Heart right ventricle (tissue), 16 donors: Measurements from ENCODE around the gene MROH7. TPM values are rescaled to one million over a fixed set of nuclear protein-coding genes. Genes with fewer than 3 reads are reported as not detected.
A peak's percentile ranks its signal among the peaks of the same experiment; 100 is the strongest.

Source experiments
- ATAC-seq, 8 donors: fragments of 200-7000 bp; cut with Tn5 transposase; one replicate each; pipeline ENCODE4 v1.9.1; 2020; ENCODE audit warnings: mild to moderate bottlenecking in 8 of 8, moderate library complexity in 8 of 8, moderate number of reproducible peaks in 1 of 8
- DNase-seq, 2 donors: peaks; one replicate each; pipeline ENCODE4 v3.0.0-alpha.2; 2020
- H3K27ac ChIP-seq, 10 donors: fragments of 200-600 bp; sonication (generic) in 2 of 10; one replicate each; pipeline versions ENCODE4 v1.5.0 to v1.8.0; 2020 to 2022; ENCODE audit warnings: mild to moderate bottlenecking in 3 of 10
- H3K27me3 ChIP-seq, 7 donors: fragments of 200-600 bp; one replicate each; pipeline ENCODE4 v1.8.0; 2021 to 2022; ENCODE audit warnings: mild to moderate bottlenecking in 2 of 7
- H3K36me3 ChIP-seq, 9 donors: fragments of 200-600 bp; sonication (generic) in 1 of 9; one replicate each; pipeline versions ENCODE4 v1.5.0 to v1.8.0; 2020 to 2022; ENCODE audit warnings: mild to moderate bottlenecking in 2 of 9
- H3K4me1 ChIP-seq, 9 donors: fragments of 200-600 bp; sonication (generic) in 1 of 9; one replicate each; pipeline versions ENCODE4 v1.5.0 to v1.8.0; 2020 to 2022; ENCODE audit warnings: mild to moderate bottlenecking in 4 of 9
- H3K4me3 ChIP-seq, 10 donors: fragments of 200-600 bp; sonication (generic) in 2 of 10; one replicate each; pipeline versions ENCODE4 v1.5.0 to v1.8.0; 2020 to 2022; ENCODE audit warnings: mild to moderate bottlenecking in 7 of 10, moderate library complexity in 2 of 10
- H3K9me3 ChIP-seq, 11 donors: fragments of 200-600 bp in 10 of 11; sonication (generic) in 2 of 11; one replicate each; pipeline versions ENCODE4 v1.5.0 to v1.8.0; 2013 to 2022; ENCODE audit warnings: mild to moderate bottlenecking in 2 of 11, control low read depth in 1 of 11, moderate library complexity in 1 of 11
- CTCF ChIP-seq, 9 donors: fragments of 200-600 bp; sonication (generic) in 2 of 9; IDR thresholded peaks; one replicate each; pipeline versions ENCODE4 v1.5.0 to v1.8.0; 2021 to 2022; ENCODE audit warnings: antibody characterized with exemption in 9 of 9, mild to moderate bottlenecking in 5 of 9, moderate library complexity in 1 of 9
- whole genome bisulfite sequencing, 2 donors: extraction: QIAGEN DNeasy Blood & Tissue Kit; methylation state at CpG; one replicate each; pipeline ENCODE4 v1.1.7; 2013; ENCODE audit warnings: inconsistent platforms in 1 of 2; 5-methylcytosine and 5-hydroxymethylcytosine counted together
- intact Hi-C, 10 donors: fragments of 100-400 bp; cut with DNase I; formaldehyde crosslinking; loops; one replicate each; pipeline versions ENCODE4 v1.11.1 to v1.14.2; 2022
- polyA plus RNA-seq, 2 donors: library from polyadenylated mRNA; stranded (reverse); fragments of 200-250 nt; gene quantifications; one replicate each; pipeline ENCODE4 v1.2.3, GENCODE V29; 2013
- total RNA-seq, 10 donors: library from RNA; stranded (reverse); fragmentation: NEBNext Ultra II Directional in 3 of 10; extraction: Animal tissue kit (Norgen Biotek cat#: 25700) in 3 of 10; gene quantifications; one replicate each; pipeline versions ENCODE4 v1.2.1 to v1.2.4, GENCODE V29; 2021 to 2023
- donor health status: Arrhythmogenic right ventricular cardiomyopathy.
- donor health status: ischemic (EF 13 %, LVEDD 7.1; RV severe dilation, severe dysfunction).
- donor health status: healthy with polysubstance abuse.
- donor health status: DM: no; HTN: yes; CAD: no.
- donor health status: DM: no; HTN: no; CAD: no.
- donor health status: ischemic (EF 25% LVEDD 6.9; RV normal size, moderate dysfunction).
- donor health status: ischemic (EF 25% LVEDD 5.7; RV mildly dilated, moderate dysfunction).
- donor health status: healthy.
- donor health status: DM: yes; HTN: yes; CAD: no.
- donor health status: Ischemic cardiomyopathy.
- donor health status: ischemic (EF 35%, LVEDD 5.7; RV mildly dilated, moderate dysfunction).
- donor health status: nonischemic (EF 11% LVEDD 7.7; RV severe dilation, severe dysfunction).
- donor health status: DM: yes; HTN: yes; CAD: no.
- donor health status: PGD.
- donor health status: ischemic (EF 29% LVEDD 5.4; RV normal size, mild dysfunction).
- donor health status: nonischemic (EF 23%, LVEDD 6.1; RV moderate dilation, normal function).

MROH7 gene
- total and polyA plus RNA-seq, 12 donors = 2.1 to 25.8 (median 12.8) TPM

DNA sequence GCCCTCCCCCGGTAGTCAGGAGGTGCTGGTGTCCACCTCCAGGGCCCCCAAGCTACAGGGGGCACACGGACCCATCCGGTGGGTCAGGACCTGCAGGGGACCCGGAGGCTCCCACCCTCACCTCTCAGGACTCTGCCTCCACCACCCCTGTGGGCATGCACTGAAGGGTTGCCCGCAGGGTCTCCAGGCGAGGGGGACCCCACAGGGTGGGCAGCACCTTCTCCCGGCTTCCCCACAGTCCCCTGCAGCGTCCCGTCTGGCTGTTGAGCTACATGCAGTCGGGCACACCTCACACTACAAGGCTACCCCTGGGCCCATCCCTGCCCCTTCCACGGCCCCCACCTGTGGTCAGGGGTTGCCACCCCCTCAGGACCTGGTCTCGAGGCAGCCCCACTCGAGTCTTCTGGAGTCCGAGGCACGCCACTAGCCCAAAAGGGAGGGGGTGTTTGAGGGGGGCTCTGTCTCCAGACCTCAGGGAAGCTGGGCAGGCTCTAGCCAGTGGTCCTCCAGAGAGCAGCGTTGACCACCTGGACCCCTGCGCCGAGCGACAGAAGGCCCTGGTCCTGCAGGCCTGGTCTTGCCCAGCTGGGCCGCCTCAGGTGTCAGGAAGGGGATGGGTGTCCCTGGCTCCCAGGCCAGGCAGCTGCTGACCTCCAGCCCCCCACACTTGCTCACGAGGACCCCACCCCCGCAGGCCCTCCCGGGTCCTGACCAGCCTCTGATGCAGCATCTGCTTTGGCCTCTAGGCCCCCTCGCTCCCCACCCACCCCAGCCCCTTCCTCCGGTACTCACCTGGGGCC is 113.1 kb downstream of the MROH7 start:
- ATAC-seq (peak in 3 of 8 donors; percentile 16 to 25 (median 20)), DNase-seq (no peak)
- no peaks in the 10 kb centered on the region for H3K9me3 ChIP-seq
- 92 to 93% methylated on average over 25 of the region's 25 CpGs for WGBS, 2 donors
- intact Hi-C loops = loop anchor here in 1 of 10 donors (10.0 kb wide), 1 partner anchor 60 kb away; no protein-coding TSS in a partner anchor
- no peak for TF ChIP-seq CTCF (IDR thresholded peaks at IDR 0.05)
- H3K4me1 ChIP-seq = no peaks in the 10 kb centered on the region
- peaks cover 0 to 37% (median 13%) of the 10 kb centered on the region in 9 donors for H3K36me3 ChIP-seq
- no peaks in the 10 kb centered on the region for H3K27me3 ChIP-seq
- H3K4me3 ChIP-seq = no peak overlapping the region
- no peak overlapping the region for H3K27ac ChIP-seq

DNA sequence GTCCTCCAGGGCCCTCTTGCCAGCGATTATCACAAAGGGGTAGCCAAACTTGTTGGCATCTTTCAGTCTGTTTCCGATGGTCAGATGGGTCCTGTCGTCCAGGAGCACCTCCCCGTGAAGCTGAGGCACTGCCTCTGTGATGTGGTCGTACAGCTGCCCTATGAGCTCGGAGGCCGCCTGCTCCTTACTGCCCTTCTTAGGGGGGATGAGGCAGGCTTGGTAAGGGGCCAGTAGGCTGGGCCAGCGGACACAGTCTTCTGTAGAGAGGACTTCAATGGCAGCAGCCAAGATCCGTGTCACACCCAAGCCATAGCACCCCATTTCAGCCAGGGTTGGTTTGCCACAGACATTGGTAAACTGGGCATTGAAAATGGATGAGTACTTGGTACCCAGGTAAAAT is 116.2 kb downstream of the MROH7 start:
- peaks cover 0 to 3% (median 0%) of the 10 kb centered on the region in 9 donors for H3K4me1 ChIP-seq
- no peak overlapping the region for H3K27ac ChIP-seq
- intact Hi-C loops = loop anchor here in 1 of 10 donors (10.0 kb wide), 1 partner anchor 57 kb away; no protein-coding TSS in a partner anchor
- H3K9me3 ChIP-seq = no peaks in the 10 kb centered on the region
- 95 to 96% methylated on average over 9 of the region's 9 CpGs for WGBS, 2 donors
- TF ChIP-seq CTCF (IDR thresholded peaks at IDR 0.05) = no peak
- no peak for DNase-seq
- no peak overlapping the region for H3K4me3 ChIP-seq
- no peaks in the 10 kb centered on the region for H3K27me3 ChIP-seq
- H3K36me3 ChIP-seq = peaks cover 0 to 37% (median 13%) of the 10 kb centered on the region in 9 donors
- no peak for ATAC-seq

GRCh38 chr1:54758678-54759348 is 117.2 kb downstream of the MROH7 start:
- no peak for TF ChIP-seq CTCF (IDR thresholded peaks at IDR 0.05)
- no peak overlapping the region for H3K27ac ChIP-seq
- intact Hi-C loops = loop anchor here in 1 of 10 donors (10.0 kb wide), 1 partner anchor 56 kb away; no protein-coding TSS in a partner anchor
- DNase-seq (no peak), ATAC-seq (no peak)
- H3K9me3 ChIP-seq = no peaks in the 10 kb centered on the region
- H3K4me1 ChIP-seq = peaks cover 0 to 13% (median 8%) of the 10 kb centered on the region in 9 donors
- 91% methylated on average over 20 of the region's 20 CpGs for WGBS, 2 donors
- no peaks in the 10 kb centered on the region for H3K27me3 ChIP-seq
- peaks cover 0 to 37% (median 13%) of the 10 kb centered on the region in 9 donors for H3K36me3 ChIP-seq
- H3K4me3 ChIP-seq = no peak overlapping the region

Other genes with a start within 250 kb of the MROH7 start
- gene SSBP3, start 235.4 kb upstream of the MROH7 start, total RNA-seq = 10 to 100 TPM; 33.7 to 71.9 (median 52.8) TPM
- 10 to 100 TPM; 17.6 to 58.8 TPM for gene SSBP3, start 235.4 kb upstream of the MROH7 start, polyA plus RNA-seq
- gene ACOT11, start 93.6 kb upstream of the MROH7 start, total RNA-seq = 10 to 100 TPM; 25.8 to 77.2 (median 59.4) TPM
- 10 to 100 TPM; 33.0 to 44.8 TPM for gene ACOT11, start 93.6 kb upstream of the MROH7 start, polyA plus RNA-seq
- gene FAM151A, start 18.3 kb upstream of the MROH7 start, total RNA-seq = 1 to 10 TPM in 4 of 10 donors, under 1 TPM in 5, not detected in 1; 0.39 to 2.7 (median 0.94) TPM
- 1 to 10 TPM in 1 of 2 donors, under 1 TPM in 1; 0.64 to 2.9 TPM for gene FAM151A, start 18.3 kb upstream of the MROH7 start, polyA plus RNA-seq
- gene TTC4, start 74.1 kb downstream of the MROH7 start, total RNA-seq = 10 to 100 TPM; 12.0 to 17.0 (median 15.1) TPM
- gene TTC4, start 74.1 kb downstream of the MROH7 start, polyA plus RNA-seq = 10 to 100 TPM; 13.8 to 20.9 TPM
- 1 to 10 TPM; 3.7 to 5.6 (median 4.2) TPM for gene PARS2, start 122.7 kb downstream of the MROH7 start, total RNA-seq
- 1 to 10 TPM in 1 of 2 donors, under 1 TPM in 1; 0.80 to 3.8 TPM for gene PARS2, start 122.7 kb downstream of the MROH7 start, polyA plus RNA-seq
- gene TTC22, start 159.5 kb downstream of the MROH7 start, total RNA-seq = 1 to 10 TPM in 1 of 10 donors, under 1 TPM in 4, not detected in 5; 0.13 to 1.0 (median 0.17) TPM
- under 1 TPM; 0.06 to 0.15 TPM for gene TTC22, start 159.5 kb downstream of the MROH7 start, polyA plus RNA-seq
- 10 to 100 TPM; 12.6 to 36.0 (median 15.0) TPM for gene DHCR24, start 245.4 kb downstream of the MROH7 start, total RNA-seq
- gene DHCR24, start 245.4 kb downstream of the MROH7 start, polyA plus RNA-seq = 10 to 100 TPM in 1 of 2 donors, 1 to 10 TPM in 1; 3.3 to 70.6 TPM